ENCODE measurements around the gene GTF2A2.

The GTF2A2 gene

GRCh38 chr15:59609730-59610712 is 47.3 kb downstream of the GTF2A2 start:
- no peak overlapping the region for H3K4me3 ChIP-seq (ENCODE audit: low read depth, low read length)
- TF ChIP-seq, protein P1, sequence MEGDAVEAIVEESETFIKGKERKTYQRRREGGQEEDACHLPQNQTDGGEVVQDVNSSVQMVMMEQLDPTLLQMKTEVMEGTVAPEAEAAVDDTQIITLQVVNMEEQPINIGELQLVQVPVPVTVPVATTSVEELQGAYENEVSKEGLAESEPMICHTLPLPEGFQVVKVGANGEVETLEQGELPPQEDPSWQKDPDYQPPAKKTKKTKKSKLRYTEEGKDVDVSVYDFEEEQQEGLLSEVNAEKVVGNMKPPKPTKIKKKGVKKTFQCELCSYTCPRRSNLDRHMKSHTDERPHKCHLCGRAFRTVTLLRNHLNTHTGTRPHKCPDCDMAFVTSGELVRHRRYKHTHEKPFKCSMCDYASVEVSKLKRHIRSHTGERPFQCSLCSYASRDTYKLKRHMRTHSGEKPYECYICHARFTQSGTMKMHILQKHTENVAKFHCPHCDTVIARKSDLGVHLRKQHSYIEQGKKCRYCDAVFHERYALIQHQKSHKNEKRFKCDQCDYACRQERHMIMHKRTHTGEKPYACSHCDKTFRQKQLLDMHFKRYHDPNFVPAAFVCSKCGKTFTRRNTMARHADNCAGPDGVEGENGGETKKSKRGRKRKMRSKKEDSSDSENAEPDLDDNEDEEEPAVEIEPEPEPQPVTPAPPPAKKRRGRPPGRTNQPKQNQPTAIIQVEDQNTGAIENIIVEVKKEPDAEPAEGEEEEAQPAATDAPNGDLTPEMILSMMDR (IDR thresholded peaks at IDR 0.05; ENCODE audit: borderline replicate concordance, insufficient read depth, low read depth, low read length), result no peak

GRCh38 chr15:59605994-59606393 is 51.3 kb downstream of the GTF2A2 start:
- no peak overlapping the region for H3K4me3 ChIP-seq (ENCODE audit: low read depth, low read length)
- TF ChIP-seq, protein P1 (IDR thresholded peaks at IDR 0.05; ENCODE audit: borderline replicate concordance, insufficient read depth, low read depth, low read length), result no peak

GRCh38 chr15:59598461-59598860 is 58.9 kb downstream of the GTF2A2 start:
- no peak overlapping the region for H3K4me3 ChIP-seq (ENCODE audit: low read depth, low read length)
- TF ChIP-seq, protein P1 (IDR thresholded peaks at IDR 0.05; ENCODE audit: borderline replicate concordance, insufficient read depth, low read depth, low read length), result no peak

GRCh38 chr15:59596640-59597039 is 60.7 kb downstream of the GTF2A2 start:
- H3K4me3 ChIP-seq (ENCODE audit: low read depth, low read length), result no peak overlapping the region
- TF ChIP-seq, protein P1 (IDR thresholded peaks at IDR 0.05; ENCODE audit: borderline replicate concordance, insufficient read depth, low read depth, low read length), result no peak

DNA sequence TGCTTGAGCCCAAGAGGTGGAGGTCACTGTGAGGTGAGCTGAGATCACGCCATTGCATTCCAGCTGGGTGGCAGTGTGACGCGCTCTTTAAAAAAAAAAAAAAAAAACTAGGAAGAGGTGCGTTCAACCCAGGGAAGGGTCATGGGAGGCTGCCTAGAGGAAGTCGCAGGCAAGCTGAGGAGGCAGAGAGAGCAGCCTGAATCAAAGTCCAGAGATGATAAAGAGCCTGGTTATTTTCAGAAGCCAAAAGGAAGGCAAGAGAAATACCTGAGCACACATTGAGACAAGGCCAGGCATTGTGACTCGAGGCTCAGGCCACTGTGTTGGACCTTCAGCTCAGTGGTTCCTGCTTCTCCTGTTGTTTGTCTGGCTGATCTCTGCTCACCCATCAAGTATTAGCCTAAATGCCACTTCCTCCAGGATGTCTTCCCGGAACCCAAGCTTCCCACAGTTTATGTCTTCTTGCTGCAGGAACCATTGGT is 61.8 kb downstream of the GTF2A2 start:
- H3K4me3 ChIP-seq (ENCODE audit: low read depth, low read length), result no peak overlapping the region

GRCh38 chr15:59594991-59595390 is 62.3 kb downstream of the GTF2A2 start:
- no peak overlapping the region for H3K4me3 ChIP-seq (ENCODE audit: low read depth, low read length)
- TF ChIP-seq, protein P1 (IDR thresholded peaks at IDR 0.05; ENCODE audit: borderline replicate concordance, insufficient read depth, low read depth, low read length), result no peak

More for the DNA sequence above, 61.8 kb downstream of the GTF2A2 start:
- TF ChIP-seq, protein P1 (IDR thresholded peaks at IDR 0.05; ENCODE audit: borderline replicate concordance, insufficient read depth, low read depth, low read length), result no peak
